ENCODE results near the gene RIPOR2. TPM values are rescaled to one million over a fixed set of nuclear protein-coding genes. Genes with fewer than 3 reads are reported as not detected.
A peak's percentile ranks its signal among the peaks of the same experiment; 100 is the strongest.

The RIPOR2 gene
- total and polyA plus RNA-seq, 2 experiments from 2014 or later, result 9.5 to 22.5 TPM

DNA sequence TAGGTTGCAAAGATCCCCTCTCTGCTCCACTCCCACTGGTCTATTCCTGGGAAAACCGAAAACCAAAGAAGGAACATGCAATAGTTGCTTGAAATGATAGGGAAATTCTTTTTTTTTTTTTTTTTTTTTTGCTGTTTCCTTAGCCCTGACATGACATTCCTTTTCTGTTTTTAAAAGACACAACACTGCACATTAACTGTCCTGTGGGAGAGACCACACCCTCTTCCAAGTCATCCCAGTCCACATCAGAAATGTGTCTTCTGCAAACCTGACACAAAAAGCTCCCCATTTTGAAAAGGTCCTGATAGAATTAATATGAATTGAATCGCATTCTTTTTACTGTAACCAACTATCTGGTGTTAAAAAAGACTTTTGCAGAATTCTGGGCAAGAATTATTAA is 43.4 kb upstream of the RIPOR2 start:
- Histone ChIP-seq H4K20me1 (replicated peaks; ENCODE audit: insufficient read depth) (no peaks in the 10 kb centered on the region), H3K79me2 (replicated peaks; ENCODE audit: insufficient read depth) (no peaks in the 10 kb centered on the region), H3K36me3 (ENCODE audit: insufficient read depth) (no peaks in the 10 kb centered on the region), H2AFZ (no peak overlapping the region), H3K27me3 (ENCODE audit: insufficient read depth) (no peaks in the 10 kb centered on the region), H3K4me1 (ENCODE audit: insufficient read depth) (peaks cover 39% of the 10 kb centered on the region), H3K4me2 (peak overlapping the region; percentile 62; the same call in 1 of the 2 replicates), H3K9me2 (ENCODE audit: insufficient read depth) (no peaks in the 10 kb centered on the region), H3K27ac (ENCODE audit: low read depth) (peak overlapping the region; percentile 96), H3K4me3 (no peak overlapping the region), H3F3A (replicated peaks; ENCODE audit: low read depth) (peaks cover 4% of the 10 kb centered on the region; the same call in 1 of the 2 replicates)
- ATAC-seq, result no peak
- Mint-ChIP-seq H3K36me3 (ENCODE audit: low read depth) (no peaks in the 10 kb centered on the region), H3K27ac (peak overlapping the region; percentile 49), H3K27me3 (ENCODE audit: insufficient read depth, low read depth, poor library complexity) (peaks cover under 1% of the 10 kb centered on the region), H3K4me3 (no peak overlapping the region), H3K9me3 (no peaks in the 10 kb centered on the region), H3K4me1 (peaks cover 64% of the 10 kb centered on the region)
- TF ChIP-seq EZH2phosphoT487 (IDR thresholded peaks at IDR 0.05; ENCODE audit: unreplicated experiment) (no peak), NANOG (IDR thresholded peaks at IDR 0.05; ENCODE audit: borderline replicate concordance) (no peak), EZH2 (IDR thresholded peaks at IDR 0.05; ENCODE audit: low read depth, unreplicated experiment) (no peak), CREB1 (CRISPR knock-in tag; IDR thresholded peaks at IDR 0.05; ENCODE audit: low read depth) (no peak), REST (IDR thresholded peaks at IDR 0.05; ENCODE audit: unreplicated experiment) (no peak), JUNB (IDR thresholded peaks at IDR 0.05; ENCODE audit: unreplicated experiment) (no peak), CTCF (conservative IDR thresholded peaks at IDR 0.05; ENCODE audit: low read depth in 2 of 2) (no peak), ZNF114 (CRISPR knock-in tag; IDR thresholded peaks at IDR 0.05) (no peak), STAT1 (IDR thresholded peaks at IDR 0.05; ENCODE audit: unreplicated experiment) (no peak), ZNF331 (CRISPR knock-in tag; IDR thresholded peaks at IDR 0.05; ENCODE audit: low read depth) (no peak)
- TF ChIP-seq, protein P1, sequence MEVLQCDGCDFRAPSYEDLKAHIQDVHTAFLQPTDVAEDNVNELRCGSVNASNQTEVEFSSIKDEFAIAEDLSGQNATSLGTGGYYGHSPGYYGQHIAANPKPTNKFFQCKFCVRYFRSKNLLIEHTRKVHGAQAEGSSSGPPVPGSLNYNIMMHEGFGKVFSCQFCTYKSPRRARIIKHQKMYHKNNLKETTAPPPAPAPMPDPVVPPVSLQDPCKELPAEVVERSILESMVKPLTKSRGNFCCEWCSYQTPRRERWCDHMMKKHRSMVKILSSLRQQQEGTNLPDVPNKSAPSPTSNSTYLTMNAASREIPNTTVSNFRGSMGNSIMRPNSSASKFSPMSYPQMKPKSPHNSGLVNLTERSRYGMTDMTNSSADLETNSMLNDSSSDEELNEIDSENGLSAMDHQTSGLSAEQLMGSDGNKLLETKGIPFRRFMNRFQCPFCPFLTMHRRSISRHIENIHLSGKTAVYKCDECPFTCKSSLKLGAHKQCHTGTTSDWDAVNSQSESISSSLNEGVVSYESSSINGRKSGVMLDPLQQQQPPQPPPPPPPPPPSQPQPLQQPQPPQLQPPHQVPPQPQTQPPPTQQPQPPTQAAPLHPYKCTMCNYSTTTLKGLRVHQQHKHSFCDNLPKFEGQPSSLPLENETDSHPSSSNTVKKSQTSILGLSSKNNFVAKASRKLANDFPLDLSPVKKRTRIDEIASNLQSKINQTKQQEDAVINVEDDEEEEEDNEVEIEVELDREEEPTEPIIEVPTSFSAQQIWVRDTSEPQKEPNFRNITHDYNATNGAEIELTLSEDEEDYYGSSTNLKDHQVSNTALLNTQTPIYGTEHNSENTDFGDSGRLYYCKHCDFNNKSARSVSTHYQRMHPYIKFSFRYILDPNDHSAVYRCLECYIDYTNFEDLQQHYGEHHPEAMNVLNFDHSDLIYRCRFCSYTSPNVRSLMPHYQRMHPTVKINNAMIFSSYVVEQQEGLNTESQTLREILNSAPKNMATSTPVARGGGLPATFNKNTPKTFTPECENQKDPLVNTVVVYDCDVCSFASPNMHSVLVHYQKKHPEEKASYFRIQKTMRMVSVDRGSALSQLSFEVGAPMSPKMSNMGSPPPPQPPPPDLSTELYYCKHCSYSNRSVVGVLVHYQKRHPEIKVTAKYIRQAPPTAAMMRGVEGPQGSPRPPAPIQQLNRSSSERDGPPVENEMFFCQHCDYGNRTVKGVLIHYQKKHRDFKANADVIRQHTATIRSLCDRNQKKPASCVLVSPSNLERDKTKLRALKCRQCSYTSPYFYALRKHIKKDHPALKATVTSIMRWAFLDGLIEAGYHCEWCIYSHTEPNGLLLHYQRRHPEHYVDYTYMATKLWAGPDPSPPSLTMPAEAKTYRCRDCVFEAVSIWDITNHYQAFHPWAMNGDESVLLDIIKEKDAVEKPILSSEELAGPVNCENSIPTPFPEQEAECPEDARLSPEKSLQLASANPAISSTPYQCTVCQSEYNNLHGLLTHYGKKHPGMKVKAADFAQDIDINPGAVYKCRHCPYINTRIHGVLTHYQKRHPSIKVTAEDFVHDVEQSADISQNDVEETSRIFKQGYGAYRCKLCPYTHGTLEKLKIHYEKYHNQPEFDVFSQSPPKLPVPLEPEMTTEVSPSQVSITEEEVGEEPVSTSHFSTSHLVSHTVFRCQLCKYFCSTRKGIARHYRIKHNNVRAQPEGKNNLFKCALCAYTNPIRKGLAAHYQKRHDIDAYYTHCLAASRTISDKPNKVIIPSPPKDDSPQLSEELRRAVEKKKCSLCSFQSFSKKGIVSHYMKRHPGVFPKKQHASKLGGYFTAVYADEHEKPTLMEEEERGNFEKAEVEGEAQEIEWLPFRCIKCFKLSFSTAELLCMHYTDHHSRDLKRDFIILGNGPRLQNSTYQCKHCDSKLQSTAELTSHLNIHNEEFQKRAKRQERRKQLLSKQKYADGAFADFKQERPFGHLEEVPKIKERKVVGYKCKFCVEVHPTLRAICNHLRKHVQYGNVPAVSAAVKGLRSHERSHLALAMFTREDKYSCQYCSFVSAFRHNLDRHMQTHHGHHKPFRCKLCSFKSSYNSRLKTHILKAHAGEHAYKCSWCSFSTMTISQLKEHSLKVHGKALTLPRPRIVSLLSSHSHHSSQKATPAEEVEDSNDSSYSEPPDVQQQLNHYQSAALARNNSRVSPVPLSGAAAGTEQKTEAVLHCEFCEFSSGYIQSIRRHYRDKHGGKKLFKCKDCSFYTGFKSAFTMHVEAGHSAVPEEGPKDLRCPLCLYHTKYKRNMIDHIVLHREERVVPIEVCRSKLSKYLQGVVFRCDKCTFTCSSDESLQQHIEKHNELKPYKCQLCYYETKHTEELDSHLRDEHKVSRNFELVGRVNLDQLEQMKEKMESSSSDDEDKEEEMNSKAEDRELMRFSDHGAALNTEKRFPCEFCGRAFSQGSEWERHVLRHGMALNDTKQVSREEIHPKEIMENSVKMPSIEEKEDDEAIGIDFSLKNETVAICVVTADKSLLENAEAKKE (CRISPR knock-in tag; IDR thresholded peaks at IDR 0.05), result no peak
- no peak for DNase-seq (ENCODE audit: low spot score)

All from GM23338 (cell line).